ENCODE data around the gene ANO3. TPM values are rescaled to one million over a fixed set of nuclear protein-coding genes. Genes with fewer than 3 reads are reported as not detected.

Gene ANO3
- total RNA-seq, 1 donor from 2014 or later: 1.3 TPM

DNA sequence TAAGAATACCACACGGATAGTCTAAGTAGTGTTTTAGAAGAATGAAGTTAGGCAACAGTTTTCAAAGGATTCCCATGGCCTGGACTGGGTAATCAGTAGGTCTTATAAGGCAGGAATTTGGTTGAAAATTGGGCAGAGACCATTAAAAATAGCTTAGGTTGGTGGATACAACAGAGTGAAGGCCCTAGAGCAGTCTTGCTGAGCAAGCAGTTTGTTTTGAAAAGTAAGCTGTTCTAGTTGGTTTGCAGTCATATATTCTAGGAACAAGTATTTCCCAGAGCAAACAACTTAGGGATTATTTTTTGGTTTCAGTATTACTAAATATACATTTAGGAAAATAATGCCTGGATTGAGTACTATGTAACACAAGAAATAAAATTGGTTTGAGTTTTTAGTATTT lies 175.3 kb downstream of the ANO3 start:
- DNase-seq: no peak

DNA sequence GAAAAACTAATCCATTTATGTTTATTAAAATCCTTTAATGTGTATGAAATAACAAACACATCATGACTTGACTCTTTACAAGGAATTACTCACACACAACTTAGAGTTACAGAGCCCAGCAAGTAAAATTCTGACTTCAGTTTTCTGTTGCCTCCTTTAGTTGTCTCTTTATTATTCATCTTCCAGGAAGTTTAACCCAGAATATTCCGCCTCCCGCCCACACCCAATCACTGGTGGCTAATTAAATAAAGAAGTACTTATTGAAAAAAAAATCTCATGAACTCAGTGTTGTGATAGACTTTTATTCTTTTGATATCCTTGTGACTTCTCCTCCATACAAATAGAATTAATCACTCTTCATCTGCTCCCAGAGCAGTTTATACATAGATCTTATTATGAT lies 178.2 kb downstream of the ANO3 start:
- no peak for DNase-seq

DNA sequence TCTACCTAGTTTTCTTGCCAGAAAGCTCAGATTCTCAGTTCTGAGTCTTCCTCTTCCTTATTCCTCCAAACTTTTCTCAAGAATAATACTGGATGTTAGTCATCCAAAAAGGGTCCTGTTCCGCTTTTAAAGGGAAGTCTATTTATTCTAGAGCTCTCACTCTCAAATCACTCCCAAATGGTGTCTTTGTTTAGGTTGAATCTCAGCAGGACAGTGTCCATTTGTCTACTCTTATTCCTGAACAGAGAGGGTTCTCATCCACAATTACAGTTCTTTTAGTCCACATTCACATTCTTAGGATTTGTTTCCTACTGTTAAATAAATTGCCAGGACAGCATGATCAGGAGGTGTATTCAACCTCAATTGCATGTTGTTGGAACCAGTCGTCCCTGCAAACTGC lies 178.8 kb downstream of the ANO3 start:
- DNase-seq: no peak

DNA sequence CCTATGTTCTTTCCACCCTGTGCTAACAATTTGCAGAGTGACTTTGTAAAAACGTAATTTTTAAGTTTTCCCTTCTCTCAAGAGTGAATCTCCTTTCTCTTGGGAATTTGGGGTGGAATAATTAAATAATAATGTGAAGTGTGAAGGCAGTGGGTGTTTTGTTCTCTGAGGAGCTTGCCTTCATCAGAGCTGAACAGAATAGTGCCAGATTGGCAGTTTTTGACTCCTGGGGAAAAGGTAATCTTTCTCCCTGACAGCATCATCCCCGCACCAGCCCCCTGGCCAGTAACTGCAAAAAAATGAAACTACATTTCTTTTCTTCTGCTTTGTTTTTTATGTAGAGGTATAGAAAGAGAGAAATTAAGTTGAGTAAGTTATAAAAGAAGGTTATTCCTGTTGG lies 180.3 kb downstream of the ANO3 start:
- no peak for DNase-seq

DNA sequence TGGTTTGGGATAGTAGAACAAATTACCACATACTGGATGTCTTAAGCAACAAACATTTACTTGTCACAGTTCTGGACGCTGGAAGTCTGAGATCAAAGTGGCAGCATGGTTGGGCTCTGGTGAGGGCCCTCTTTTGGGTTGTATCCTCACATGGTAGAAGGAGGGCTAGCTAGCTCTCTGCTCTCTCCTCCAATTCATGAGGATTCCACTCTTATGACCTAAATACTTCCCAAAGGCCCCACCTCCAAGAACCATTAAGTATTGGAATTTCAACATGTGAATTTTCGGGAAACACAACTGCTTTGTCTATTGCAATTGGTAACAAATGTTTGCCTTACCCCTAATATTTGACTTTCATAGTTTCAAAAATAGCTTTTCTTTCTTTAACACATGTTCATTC lies 187.5 kb downstream of the ANO3 start:
- DNase-seq: no peak

DNA sequence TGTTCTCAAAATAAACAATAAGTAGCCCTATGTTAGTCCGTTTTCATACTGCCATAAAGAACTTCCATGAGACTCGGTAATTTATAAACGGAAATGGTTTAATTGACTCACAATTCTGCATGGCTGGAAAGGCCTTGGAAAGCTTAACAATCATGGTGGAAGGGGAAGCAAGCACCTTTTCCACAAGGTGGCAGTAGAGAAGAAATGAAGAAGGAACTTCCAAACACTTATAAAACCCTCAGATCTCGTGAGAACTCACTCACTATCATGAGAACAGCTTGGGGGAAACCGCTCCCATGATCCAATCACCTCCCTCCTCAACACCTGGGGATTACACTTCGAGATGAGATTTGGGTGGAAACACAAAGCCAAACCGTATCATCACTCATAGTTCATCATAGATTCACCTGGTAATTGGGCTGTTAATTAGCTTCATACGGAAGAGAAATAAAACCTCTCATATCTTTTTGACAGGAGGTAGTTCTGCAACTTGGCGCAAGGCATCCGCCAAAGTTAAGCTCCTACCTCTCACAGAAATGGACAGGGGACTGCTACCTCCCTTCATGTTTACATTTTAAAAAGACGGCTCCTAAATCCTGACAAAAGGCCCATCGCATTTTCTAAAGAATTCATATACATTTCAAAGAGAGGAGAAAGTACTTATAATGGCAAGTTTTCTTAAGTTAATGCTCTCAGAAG lies 191.1 kb downstream of the ANO3 start:
- DNase-seq: no peak

DNA sequence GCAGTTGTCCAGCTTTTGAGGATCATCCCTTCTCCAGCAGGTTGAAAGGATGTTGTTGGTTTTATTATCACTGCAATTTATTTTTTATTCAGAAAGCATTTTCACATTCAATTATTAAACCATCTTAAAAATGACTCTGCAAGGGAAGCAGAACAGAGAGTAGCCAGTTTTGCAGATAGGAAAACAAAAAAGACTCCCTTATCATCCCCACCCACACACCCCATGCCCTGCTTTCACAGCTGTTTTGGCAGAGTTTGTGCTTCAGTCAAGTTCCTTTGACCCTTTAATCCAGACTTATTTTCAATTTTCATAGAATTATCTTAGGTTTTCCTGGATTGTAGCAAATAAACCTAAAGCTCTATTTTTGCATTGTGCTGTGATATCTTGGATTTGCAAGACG lies 195.8 kb downstream of the ANO3 start:
- DNase-seq: no peak

DNA sequence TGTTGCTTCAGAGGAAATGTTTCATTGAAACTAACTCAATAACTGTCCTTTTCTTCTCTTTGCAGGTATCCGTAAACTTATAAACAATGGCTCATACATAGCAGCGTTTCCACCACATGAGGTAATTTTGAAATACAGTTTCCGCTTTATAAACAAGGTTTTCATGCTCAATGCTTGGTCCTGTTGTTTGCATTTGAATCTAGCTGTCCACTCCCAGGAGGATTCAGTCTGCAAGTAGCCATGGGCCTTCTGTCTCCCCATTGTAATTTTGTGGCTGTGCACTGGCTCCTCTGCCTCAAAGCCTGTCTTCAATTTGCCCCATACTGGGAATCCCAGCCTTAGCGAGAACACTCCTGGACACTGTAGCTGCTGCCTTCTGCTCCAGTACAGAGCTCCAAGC lies 205.4 kb downstream of the ANO3 start:
- no peak for DNase-seq

DNA sequence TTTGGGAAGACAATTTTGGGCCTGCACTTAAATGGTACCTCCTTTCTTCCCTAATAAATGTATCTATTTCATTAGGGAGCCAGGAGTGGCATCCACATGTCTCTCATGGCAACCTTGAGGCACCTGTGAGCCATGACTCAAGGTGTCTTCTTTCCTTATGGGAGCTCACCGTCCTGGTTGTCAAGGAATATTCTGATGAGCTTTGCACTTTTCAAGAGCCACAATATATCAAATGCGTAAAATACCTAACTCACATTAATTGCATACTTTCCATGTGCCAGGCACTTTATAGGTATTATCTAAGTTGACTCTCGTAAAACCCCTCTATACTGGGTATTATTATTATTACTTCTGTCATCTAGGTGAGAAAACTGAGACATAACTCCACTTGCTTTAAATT lies 207.6 kb downstream of the ANO3 start:
- no peak for DNase-seq

DNA sequence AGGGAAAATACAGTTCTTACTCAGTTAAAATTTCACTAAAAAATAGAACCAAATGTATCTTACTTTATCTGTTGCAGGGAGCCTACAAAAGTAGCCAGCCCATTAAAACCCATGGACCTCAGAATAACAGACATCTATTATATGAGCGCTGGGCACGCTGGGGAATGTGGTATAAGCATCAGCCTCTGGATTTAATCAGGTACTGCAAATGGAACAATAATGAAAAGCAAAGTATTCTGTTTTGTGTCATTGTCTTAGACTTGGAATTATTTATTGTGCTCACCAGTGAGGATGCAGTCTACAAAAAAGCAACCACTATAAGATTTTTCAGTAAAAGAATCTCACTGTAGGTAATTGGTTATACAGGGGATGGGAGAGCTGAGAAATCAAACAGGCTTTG lies 209.9 kb downstream of the ANO3 start:
- no peak for DNase-seq

DNA sequence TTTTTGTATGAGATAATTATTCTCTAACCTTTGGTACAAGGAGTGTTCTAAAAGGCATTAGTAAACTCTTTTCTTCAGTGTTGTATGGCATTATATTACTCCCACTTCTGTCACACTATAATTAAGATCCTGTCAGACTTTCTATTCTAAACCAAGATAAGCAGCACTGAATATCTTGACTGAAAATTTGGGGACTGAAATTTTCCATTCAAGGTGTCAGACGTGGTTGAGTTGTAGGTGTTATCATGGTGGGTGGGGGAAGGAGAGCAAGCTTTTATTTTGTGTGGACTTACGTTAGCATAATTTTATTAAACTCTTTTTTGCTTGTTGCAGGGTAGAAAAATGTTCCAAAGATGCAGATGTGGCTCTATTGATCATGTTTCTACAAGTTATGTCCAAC lies 217.2 kb downstream of the ANO3 start:
- no peak for DNase-seq

DNA sequence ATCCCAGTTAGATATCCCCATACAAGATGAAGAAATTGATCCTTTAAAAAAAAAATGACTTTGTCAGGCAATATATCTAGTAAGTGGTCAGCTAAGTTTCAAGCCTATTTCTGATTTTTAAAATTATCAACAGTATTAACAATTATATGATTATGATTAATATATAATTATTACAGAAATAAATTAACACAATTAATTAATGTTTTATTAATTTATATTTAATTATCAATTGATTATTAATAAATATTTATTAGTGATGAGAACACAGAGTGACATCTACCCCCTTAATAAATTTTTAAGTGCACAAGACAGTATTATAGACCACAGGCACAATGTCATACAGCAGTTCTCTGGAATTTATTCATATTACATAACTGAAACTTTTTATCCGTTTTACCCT lies 218.1 kb downstream of the ANO3 start:
- no peak for DNase-seq

DNA sequence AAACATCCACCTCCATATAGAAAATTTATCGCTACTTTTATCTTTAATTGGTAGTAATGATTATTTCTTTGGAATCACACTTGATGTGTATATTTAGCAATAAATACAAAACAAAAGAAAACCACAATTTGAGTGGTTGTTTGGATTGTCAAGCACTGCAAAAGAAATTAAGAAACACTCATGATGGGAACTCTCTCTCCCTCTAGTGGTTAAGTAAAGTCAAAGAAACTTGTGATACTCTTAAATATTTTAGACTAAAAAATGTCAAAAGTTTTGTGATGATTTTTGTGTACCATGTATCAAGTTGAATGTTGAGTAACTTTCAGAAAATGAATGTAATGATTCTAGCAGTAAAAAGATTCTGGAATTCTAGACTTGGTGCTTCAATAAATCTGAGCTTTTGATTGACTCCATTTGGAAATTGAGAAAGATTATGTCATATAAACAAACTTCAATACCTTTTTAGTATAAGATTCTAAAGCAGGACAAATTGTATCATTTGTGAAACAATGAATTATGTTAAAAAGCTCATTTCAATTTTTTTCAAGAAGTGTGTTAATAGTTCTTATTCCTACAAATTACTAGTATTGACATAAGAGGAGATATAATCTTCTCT lies 219.4 kb downstream of the ANO3 start:
- DNase-seq: no peak

DNA sequence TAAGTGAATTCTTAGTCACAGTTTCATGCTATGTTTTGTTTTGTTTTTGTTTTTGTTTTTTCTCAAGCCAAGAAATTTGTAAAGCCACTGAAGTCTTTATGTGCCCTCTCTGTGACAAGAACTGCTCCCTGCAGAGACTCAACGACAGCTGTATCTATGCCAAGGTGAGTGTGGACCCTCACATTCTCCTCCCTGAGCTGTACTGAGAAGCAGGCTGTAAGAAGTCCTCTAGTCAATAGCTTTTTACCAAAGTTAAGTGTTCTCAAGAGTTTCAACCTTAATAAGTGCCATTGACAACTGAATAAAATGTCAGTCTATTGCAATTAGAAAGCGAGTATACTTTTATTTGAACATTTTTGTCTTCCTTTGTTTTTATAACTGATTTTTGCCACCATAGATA lies 221.3 kb downstream of the ANO3 start:
- no peak for DNase-seq

DNA sequence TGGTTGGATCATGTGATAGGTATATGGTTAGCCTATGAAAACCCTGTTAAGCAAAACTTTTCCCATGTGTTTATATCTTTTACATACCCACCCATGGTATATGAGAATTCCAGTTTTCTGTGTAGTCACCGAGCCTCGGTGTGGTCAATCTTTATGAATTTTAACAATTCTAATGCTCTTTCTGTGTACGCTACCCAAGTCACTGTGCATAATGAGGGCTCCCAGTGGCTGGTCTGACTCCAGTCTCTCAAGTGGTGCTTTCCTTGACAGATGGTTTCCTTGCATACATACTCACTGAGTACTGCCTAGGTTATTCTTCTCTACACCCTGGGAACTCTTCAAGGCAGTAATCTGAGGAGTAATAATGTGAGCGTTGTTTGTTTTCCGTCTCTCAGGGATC lies 222.5 kb downstream of the ANO3 start:
- DNase-seq: no peak

DNA sequence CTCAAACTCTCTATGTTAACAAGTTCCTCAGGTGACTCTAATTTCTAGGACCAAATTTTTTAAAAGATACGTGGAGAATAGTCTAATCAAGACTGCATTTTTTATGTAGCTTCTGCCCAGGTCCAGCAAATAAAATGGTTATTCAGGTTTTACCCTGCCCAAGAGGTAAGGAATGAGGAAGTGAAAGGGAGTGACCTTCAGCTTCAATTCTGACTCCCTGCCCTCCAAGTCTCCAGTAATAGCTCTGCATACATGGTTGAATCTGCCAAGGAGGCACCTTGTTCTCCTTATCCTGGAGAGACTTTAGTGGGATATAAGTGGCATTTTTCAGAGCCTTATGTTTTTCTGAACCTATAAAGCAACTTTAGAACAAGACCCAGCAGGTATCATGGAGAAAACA lies 224.7 kb downstream of the ANO3 start:
- DNase-seq: no peak

DNA sequence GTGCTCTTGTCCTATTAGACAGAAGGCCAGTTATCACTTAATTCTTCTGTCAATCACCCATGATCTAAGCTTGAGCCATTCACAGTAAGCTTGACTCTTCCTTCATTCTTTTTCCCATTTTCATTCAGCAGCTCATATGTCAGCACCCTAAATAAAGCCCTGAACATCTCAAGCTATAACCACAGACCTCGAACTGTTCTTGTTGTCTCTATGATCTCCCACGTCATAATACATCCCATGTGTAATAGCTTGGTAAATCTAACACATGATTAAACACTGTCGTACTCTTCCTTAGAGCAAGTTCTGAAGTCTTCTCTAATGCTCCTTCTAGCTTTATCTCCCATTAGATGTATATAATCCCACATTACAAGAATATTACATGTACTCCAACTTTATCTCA lies 225.7 kb downstream of the ANO3 start:
- no peak for DNase-seq

DNA sequence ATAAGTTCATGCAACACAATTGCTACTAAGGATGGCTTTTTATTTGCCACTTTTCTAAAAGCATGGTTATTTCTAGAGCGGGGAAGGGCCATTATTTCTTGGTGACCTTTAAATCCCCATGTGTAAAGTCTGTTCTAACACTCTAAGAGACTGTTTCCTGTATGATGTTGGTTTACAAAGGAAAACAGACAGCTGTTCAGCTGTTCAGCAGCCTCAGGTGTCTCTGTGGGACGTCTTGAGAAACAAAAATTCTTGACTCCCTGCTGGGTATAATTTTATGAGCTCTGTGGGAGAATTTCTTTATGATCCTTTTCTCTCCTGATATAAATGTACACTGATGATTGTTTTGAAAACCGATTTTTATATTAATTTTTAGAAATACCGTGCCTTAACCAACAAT lies 226.3 kb downstream of the ANO3 start:
- no peak for DNase-seq

DNA sequence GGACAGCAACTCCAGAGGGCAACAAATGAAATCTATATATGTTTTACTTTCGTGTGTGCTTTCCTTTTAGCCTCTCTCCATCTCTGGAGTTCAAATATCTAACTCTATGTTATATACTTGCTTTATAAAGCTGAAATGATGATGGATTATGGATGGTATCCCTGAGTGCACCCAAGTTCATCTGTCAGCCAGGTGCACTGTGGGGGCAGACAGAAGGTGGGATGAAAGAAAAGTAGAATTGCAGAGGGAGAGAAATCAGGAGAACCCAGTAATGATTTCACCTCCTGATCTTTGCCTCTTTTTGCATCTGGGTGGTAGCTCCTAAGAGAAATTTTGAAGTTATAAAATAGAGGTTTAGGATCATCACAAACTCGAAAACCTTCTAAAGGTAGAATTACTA lies 237.7 kb downstream of the ANO3 start:
- DNase-seq: no peak

DNA sequence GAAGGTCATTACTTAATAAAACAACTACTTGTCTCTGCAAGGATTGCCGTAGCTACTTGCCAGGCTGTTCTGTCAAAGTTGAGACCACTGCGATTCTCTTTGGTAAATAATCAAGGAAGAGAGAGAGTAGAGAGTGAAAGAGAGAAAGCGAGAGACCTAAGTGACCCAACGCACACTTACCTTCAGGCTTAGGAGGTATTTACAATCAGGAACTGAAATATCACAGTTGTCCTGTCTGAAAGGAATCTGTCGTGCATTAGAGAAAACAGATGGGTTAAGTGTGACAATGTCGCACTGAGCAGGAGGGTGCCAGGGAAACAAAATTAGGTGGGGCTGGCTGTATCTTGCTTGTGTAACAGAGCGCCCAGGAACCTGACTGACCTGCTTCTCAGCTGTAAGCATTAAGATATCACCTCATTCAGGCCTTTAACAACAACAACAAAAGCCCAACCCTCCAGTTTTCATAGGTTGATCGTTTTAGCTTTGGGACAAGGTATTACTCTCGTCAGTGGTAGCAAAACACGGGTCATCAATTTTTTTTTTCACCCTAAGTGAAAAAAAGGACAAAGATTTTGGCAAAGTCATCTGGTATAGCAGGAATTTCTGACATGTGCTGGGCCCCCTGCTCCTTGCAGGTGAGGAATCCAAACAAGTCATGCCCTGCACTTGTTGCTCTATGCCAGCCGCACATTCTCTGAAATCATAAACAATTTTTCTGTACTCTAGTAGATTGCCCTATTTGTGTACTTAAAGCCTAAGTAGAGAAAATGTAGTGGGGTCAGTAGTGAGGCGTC lies 240.1 kb downstream of the ANO3 start, which contains the start of gene MUC15:
TSS of gene MUC15 (minus strand) at position 403 of the 794 bp plus-strand sequence. CDS start 5,169 bp downstream, outside the sequence.
- peak; percentile 12 for DNase-seq

DNA sequence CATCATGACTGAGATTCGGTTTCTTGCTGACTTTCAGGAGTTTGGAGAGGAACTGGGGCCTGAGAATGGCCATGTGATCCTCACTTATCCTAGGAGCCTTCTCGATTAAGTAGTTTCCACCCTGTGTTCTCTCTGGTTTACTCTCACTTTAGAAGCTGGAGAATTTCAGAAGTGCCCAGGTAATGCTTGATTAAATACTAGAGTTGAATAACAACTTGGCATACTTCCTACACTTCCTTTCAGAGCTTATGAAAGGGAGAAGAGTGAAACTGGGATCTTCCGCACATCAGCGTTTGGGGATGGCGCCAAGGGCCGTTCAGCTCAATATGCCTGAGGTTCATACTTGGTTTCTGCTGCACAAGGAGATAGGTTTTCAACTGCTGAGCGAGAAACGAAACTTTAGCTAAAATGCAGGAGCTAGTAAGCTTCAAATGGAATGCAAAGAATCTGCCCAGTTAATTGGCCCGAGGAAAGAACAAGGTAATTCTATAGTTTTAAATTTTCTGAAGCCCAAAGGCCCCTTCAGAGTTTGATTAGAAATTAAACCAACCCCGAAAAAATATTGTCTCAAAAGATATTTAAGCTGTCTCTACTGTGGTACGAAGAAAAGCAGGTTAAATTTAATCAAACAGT lies 241.0 kb downstream of the ANO3 start:
- peak; percentile 20 for DNase-seq

DNA sequence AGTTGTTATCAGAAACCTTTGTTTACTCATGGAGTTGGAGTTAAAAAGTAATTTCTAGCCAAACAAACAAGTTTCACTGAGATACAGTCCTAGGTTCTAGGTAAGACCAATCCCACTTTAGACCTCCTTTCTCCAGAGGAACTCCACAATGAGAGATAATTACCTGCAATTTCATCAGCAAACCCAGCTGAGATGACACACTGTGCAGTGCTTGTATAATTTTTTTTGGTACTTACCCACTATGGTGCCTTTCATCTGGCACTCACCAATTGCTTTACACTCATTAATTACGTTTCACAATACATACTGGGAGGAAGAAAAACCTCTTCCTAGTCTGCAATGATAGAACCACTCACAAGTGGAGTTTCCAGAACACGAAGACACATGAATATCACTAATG lies 242.0 kb downstream of the ANO3 start:
- no peak for DNase-seq

DNA sequence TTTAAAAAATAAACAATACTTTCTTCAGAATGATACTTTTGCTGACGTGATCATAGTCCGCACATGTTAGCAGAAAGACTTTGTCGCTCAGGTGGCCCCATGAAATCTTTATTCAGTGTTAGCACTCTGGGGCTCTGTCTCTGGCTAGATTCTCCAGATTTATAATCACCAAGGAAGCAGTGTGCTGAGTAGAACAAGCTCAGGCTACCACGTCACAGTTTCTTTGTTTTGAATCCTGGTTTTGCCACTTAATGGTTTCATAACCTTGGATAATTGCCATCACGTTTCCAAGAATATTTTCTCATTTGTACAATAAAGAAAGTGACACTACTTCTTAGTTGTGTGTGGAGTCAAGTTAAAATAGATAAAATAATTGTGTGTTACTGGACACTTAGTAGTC lies 244.0 kb downstream of the ANO3 start:
- DNase-seq: no peak
